Measurements from ENCODE around the gene CCP110.

- no peak for TF ChIP-seq CTCF (conservative IDR thresholded peaks at IDR 0.05; ENCODE audit: low read depth in 2 of 2)
- TF ChIP-seq ETS1 (IDR thresholded peaks at IDR 0.05) = no peak
- TF ChIP-seq POLR2AphosphoS5 (IDR thresholded peaks at IDR 0.05; ENCODE audit: low read depth) = no peak
- TF ChIP-seq EZH2 (IDR thresholded peaks at IDR 0.05; ENCODE audit: low read depth, unreplicated experiment) = no peak
- TF ChIP-seq JUNB (IDR thresholded peaks at IDR 0.05; ENCODE audit: unreplicated experiment) = no peak
- TF ChIP-seq EZH2phosphoT487 (IDR thresholded peaks at IDR 0.05; ENCODE audit: unreplicated experiment) = no peak
- TF ChIP-seq REST (IDR thresholded peaks at IDR 0.05; ENCODE audit: unreplicated experiment) = no peak
- no peak for TF ChIP-seq STAT1 (IDR thresholded peaks at IDR 0.05; ENCODE audit: unreplicated experiment)
Observed at GRCh38 chr16:19542138-19542821, 18.5 kb downstream of the CCP110 start.

Measured in GM23338 (cell line).